ENCODE measurements around the gene RHEX. TPM values are rescaled to one million over a fixed set of nuclear protein-coding genes. Genes with fewer than 3 reads are reported as not detected.
"Not testable (repeated sequence)": the region's sequence is repeated elsewhere in the genome, so short reads cannot be mapped to it uniquely, and the experiment has no call there.

RHEX gene
- not detected in 2 replicates for total RNA-seq

- peak; percentile 83 for DNase-seq
- H3K4me1 Mint-ChIP-seq, result peaks cover 31% of the 10 kb centered on the region
- not testable (repeated sequence) for H3K9me3 Mint-ChIP-seq; H3K36me3 Mint-ChIP-seq (ENCODE audit: low read depth)
- peaks cover 32% of the 10 kb centered on the region for H3K27me3 Mint-ChIP-seq
- intact Hi-C loops (cut with micrococcal nuclease), result loop anchor here (2.0 kb wide), 1 partner anchor 14 kb away; no protein-coding TSS in a partner anchor
- peak within 1 kb of the TSS; percentile 12 for H3K27ac Mint-ChIP-seq
- H3K4me3 Mint-ChIP-seq, result peak within 1 kb of the TSS; percentile 6
Observed at GRCh38 chr1:206052919-206053610, at the start of gene RHEX. TSS of gene RHEX (plus strand) at chr1:206053173. CDS start at chr1:206097829, 44,656 bp downstream.

DNA sequence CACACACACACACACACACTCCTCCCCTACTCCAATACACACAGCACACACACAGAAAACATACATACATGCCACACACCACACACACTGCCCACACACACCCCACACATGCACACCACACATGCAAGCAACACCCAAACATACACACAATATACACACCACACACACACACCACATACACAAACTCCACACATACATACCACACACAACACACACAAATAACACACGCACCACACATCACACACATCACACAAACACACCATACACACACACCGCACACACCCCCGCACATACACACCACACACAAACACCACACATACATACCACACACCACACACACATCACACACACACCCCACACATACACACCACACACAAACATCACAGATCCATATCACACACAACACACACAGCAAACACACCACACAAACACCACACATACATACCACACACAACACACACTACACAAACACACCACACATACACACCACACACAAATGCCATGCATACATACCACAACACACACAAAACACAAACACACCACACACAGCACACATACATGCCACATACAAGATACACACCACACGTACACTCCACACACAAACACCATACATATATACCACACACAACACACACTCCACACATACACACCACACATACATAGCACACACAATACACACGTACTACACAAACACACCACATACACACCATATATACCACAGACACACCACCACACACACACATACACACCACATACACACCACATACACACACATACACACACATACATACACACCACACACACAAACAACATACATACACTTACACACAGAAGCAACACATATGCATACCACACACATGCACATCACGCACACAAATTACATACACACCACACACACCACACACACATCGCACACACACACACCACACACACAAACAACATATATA lies 48.8 kb upstream of the RHEX start:
- Mint-ChIP-seq H3K27ac (peak overlapping the region; percentile 1), H3K4me3 (no peak overlapping the region), H3K9me3 (no peaks in the 10 kb centered on the region), H3K4me1 (peaks cover 25% of the 10 kb centered on the region), H3K27me3 (peaks cover 13% of the 10 kb centered on the region), H3K36me3 (ENCODE audit: low read depth) (no peaks in the 10 kb centered on the region)
- no peak for DNase-seq
- intact Hi-C loops (cut with micrococcal nuclease), result loop anchor here (5.0 kb wide), 1 partner anchor 473 kb away; no protein-coding TSS in a partner anchor

GRCh38 chr1:206004826-206005225 lies 48.1 kb upstream of the RHEX start:
- Mint-ChIP-seq H3K9me3 (no peaks in the 10 kb centered on the region), H3K27me3 (peaks cover 13% of the 10 kb centered on the region), H3K27ac (no peak overlapping the region), H3K4me3 (no peak overlapping the region), H3K36me3 (ENCODE audit: low read depth) (no peaks in the 10 kb centered on the region), H3K4me1 (peaks cover 25% of the 10 kb centered on the region)
- intact Hi-C loops (cut with micrococcal nuclease), result loop anchor here (5.0 kb wide), 1 partner anchor 472 kb away; no protein-coding TSS in a partner anchor
- no peak for DNase-seq

GRCh38 chr1:206005234-206005633 lies 47.7 kb upstream of the RHEX start:
- peaks cover 13% of the 10 kb centered on the region for H3K27me3 Mint-ChIP-seq
- no peaks in the 10 kb centered on the region for H3K36me3 Mint-ChIP-seq (ENCODE audit: low read depth)
- DNase-seq, result no peak
- H3K9me3 Mint-ChIP-seq, result no peaks in the 10 kb centered on the region
- intact Hi-C loops (cut with micrococcal nuclease), result no loop called here
- H3K4me3 Mint-ChIP-seq, result no peak overlapping the region
- peaks cover 25% of the 10 kb centered on the region for H3K4me1 Mint-ChIP-seq
- H3K27ac Mint-ChIP-seq, result no peak overlapping the region

GRCh38 chr1:206005778-206006180 lies 47.2 kb upstream of the RHEX start:
- H3K4me3 Mint-ChIP-seq, result no peak overlapping the region
- no peaks in the 10 kb centered on the region for H3K36me3 Mint-ChIP-seq (ENCODE audit: low read depth)
- peaks cover 13% of the 10 kb centered on the region for H3K27me3 Mint-ChIP-seq
- no peak for DNase-seq
- H3K4me1 Mint-ChIP-seq, result peaks cover 26% of the 10 kb centered on the region
- intact Hi-C loops (cut with micrococcal nuclease), result no loop called here
- H3K27ac Mint-ChIP-seq, result no peak overlapping the region
- no peaks in the 10 kb centered on the region for H3K9me3 Mint-ChIP-seq

DNA sequence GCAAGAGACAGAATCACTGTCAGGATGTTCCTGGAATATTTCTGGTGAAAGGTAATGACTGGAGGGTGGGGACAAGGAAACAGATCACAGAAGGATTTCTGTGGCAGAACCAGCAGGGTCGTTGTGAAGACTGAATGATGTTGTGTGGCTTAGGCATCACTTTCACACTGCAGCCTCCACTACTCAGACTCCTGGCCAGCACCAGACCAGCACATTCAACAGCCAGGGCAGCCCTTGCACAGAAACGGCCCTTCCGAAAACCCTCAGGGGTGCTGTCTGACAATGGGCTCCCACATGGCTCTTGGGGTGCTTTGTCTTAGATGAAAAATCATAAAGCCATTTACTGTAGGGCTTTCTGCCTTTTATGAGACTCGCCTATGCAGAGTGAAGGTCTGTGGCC lies 46.0 kb upstream of the RHEX start:
- no peaks in the 10 kb centered on the region for H3K36me3 Mint-ChIP-seq (ENCODE audit: low read depth)

GRCh38 chr1:206010060-206010459 lies 42.9 kb upstream of the RHEX start:
- peaks cover 11% of the 10 kb centered on the region for H3K27me3 Mint-ChIP-seq
- DNase-seq, result no peak
- intact Hi-C loops (cut with micrococcal nuclease), result no loop called here
- no peaks in the 10 kb centered on the region for H3K36me3 Mint-ChIP-seq (ENCODE audit: low read depth)
- no peak overlapping the region for H3K4me3 Mint-ChIP-seq
- peaks cover 18% of the 10 kb centered on the region for H3K4me1 Mint-ChIP-seq
- no peaks in the 10 kb centered on the region for H3K9me3 Mint-ChIP-seq
- no peak overlapping the region for H3K27ac Mint-ChIP-seq

More for the DNA sequence above, 46.0 kb upstream of the RHEX start:
- Mint-ChIP-seq H3K4me3 (no peak overlapping the region), H3K9me3 (no peaks in the 10 kb centered on the region), H3K4me1 (peaks cover 29% of the 10 kb centered on the region), H3K27ac (no peak overlapping the region), H3K27me3 (peaks cover 13% of the 10 kb centered on the region)
- DNase-seq, result no peak
- intact Hi-C loops (cut with micrococcal nuclease), result no loop called here

GRCh38 chr1:206011057-206011456 lies 41.9 kb upstream of the RHEX start:
- no peak for DNase-seq
- peaks cover 10% of the 10 kb centered on the region for H3K27me3 Mint-ChIP-seq
- H3K4me1 Mint-ChIP-seq, result peaks cover 18% of the 10 kb centered on the region
- peak overlapping the region; percentile 16 for H3K27ac Mint-ChIP-seq
- H3K4me3 Mint-ChIP-seq, result no peak overlapping the region
- intact Hi-C loops (cut with micrococcal nuclease), result no loop called here
- H3K36me3 Mint-ChIP-seq (ENCODE audit: low read depth), result no peaks in the 10 kb centered on the region
- H3K9me3 Mint-ChIP-seq, result no peaks in the 10 kb centered on the region

GRCh38 chr1:206012086-206012859 lies 40.7 kb upstream of the RHEX start:
- peak; percentile 70 for DNase-seq
- intact Hi-C loops (cut with micrococcal nuclease), result no loop called here
- H3K27ac Mint-ChIP-seq, result peak overlapping the region; percentile 62

GRCh38 chr1:206013026-206013795 lies 39.8 kb upstream of the RHEX start:
- intact Hi-C loops (cut with micrococcal nuclease), result no loop called here
- Mint-ChIP-seq H3K27me3 (peaks cover 7% of the 10 kb centered on the region), H3K36me3 (ENCODE audit: low read depth) (no peaks in the 10 kb centered on the region), H3K9me3 (no peaks in the 10 kb centered on the region), H3K27ac (no peak overlapping the region), H3K4me1 (peaks cover 18% of the 10 kb centered on the region), H3K4me3 (no peak overlapping the region)
- DNase-seq, result no peak

More at GRCh38 chr1:206012086-206012859, 40.7 kb upstream of the RHEX start:
- no peaks in the 10 kb centered on the region for H3K36me3 Mint-ChIP-seq (ENCODE audit: low read depth)
- peaks cover 18% of the 10 kb centered on the region for H3K4me1 Mint-ChIP-seq
- no peaks in the 10 kb centered on the region for H3K9me3 Mint-ChIP-seq
- H3K4me3 Mint-ChIP-seq, result no peak overlapping the region
- peaks cover 2% of the 10 kb centered on the region for H3K27me3 Mint-ChIP-seq

DNA sequence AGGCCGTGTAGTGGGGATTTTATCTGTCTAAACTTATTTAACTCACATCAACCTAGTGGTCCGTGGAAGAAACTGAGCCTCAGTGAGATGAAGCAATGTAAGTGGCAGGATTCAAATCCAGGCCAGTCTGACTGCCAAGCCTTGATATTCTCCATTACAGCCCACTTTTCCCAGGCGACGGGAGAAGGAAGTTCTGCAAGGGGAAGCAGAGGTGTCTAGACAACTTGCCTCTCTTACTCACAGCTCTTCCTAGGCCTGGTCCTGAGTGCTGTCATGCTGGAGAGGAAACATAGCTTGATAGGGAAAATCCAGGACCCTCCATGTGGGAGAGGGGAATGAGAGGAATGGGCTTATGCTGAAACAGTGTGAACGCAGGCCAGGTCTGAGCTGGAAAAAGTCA lies 38.4 kb upstream of the RHEX start:
- DNase-seq, result no peak
- Mint-ChIP-seq H3K36me3 (ENCODE audit: low read depth) (no peaks in the 10 kb centered on the region), H3K27me3 (peaks cover 16% of the 10 kb centered on the region), H3K4me1 (peaks cover 18% of the 10 kb centered on the region), H3K4me3 (no peak overlapping the region), H3K9me3 (no peaks in the 10 kb centered on the region), H3K27ac (no peak overlapping the region)
- intact Hi-C loops (cut with micrococcal nuclease), result no loop called here

DNA sequence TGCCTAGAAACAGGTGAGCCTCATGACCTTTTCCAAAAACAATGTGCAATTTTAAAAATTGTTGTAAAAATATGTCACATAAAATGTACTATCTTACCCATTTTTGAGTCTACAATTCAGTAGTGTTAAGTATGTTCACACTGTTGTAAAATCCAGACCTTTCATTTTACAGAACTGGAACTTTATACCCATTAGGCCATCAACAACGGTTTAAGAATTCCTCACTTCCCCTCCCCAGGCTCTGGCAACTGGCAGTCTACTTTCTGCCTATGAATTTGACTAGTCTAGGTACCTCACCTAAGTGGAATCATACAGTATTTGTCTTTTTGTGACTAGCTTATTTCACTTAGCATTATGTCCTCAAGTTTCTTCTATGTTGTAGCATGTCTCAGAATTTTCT lies 37.9 kb upstream of the RHEX start:
- DNase-seq, result no peak
- Mint-ChIP-seq H3K4me3 (no peak overlapping the region), H3K27me3 (peaks cover 16% of the 10 kb centered on the region), H3K9me3 (no peaks in the 10 kb centered on the region), H3K36me3 (ENCODE audit: low read depth) (no peaks in the 10 kb centered on the region), H3K4me1 (peaks cover 18% of the 10 kb centered on the region), H3K27ac (no peak overlapping the region)
- intact Hi-C loops (cut with micrococcal nuclease), result no loop called here
